PC-3 (cell line): ENCODE data around the gene ABLIM2.

ENCODE experiments used
- EZH2 ChIP-seq: fragments of 300-600 bp; sonication (generic); IDR thresholded peaks from one replicate; pipeline ENCODE4 v1.6.1; 2017; ENCODE audit warnings: antibody characterized with exemption, mild to moderate bottlenecking, low read length; ENCODE audit not compliant: unreplicated experiment
- EZH2phosphoT487 ChIP-seq: fragments of 300-600 bp; sonication (generic); IDR thresholded peaks from 2 replicates; pipeline ENCODE4 v1.6.1; 2018; ENCODE audit warnings: mild to moderate bottlenecking, antibody characterized with exemption, low read length, borderline replicate concordance
- TF ChIP-seq, protein P1 (sequence below): fragments of 300-600 bp; sonication (generic); conservative IDR thresholded peaks from 2 replicates; pipeline ENCODE4 v1.5.1; 2017; ENCODE audit warnings: antibody characterized with exemption, low read depth, mild to moderate bottlenecking, low read length

DNA sequence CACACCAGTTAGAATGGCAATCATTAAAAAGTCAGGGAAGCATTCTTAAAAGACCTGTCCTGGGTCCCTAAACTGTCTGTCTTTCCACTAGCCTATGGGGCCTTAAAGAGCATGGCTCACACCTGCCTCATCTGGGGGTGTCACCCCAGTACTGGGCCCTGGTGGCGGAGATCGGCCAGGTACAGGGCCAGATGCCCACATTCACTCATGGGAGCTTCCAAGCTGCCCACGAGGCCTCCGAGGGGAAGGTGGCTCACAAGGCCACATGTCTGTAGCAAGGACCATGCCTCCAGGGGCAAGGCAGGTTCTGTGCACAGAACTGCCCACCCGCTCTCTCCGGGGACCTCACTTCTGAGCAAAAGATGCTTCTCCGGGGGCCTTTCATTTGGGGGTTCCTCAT lies 163.5 kb downstream of the ABLIM2 start:
- TF ChIP-seq, protein P1, sequence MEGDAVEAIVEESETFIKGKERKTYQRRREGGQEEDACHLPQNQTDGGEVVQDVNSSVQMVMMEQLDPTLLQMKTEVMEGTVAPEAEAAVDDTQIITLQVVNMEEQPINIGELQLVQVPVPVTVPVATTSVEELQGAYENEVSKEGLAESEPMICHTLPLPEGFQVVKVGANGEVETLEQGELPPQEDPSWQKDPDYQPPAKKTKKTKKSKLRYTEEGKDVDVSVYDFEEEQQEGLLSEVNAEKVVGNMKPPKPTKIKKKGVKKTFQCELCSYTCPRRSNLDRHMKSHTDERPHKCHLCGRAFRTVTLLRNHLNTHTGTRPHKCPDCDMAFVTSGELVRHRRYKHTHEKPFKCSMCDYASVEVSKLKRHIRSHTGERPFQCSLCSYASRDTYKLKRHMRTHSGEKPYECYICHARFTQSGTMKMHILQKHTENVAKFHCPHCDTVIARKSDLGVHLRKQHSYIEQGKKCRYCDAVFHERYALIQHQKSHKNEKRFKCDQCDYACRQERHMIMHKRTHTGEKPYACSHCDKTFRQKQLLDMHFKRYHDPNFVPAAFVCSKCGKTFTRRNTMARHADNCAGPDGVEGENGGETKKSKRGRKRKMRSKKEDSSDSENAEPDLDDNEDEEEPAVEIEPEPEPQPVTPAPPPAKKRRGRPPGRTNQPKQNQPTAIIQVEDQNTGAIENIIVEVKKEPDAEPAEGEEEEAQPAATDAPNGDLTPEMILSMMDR = no peak
- no peak for TF ChIP-seq EZH2
- TF ChIP-seq EZH2phosphoT487 = no peak
